NCI-H2196 treated with DMSO at 0.1 percent for 48 hours (cell line): ENCODE measurements around the gene IL5.
"Not testable (repeated sequence)": the region's sequence is repeated elsewhere in the genome, so short reads cannot be mapped to it uniquely, and the experiment has no call there.

ENCODE experiments used
- DNase-seq: peaks from one replicate; lab custom pipeline; 2025; ENCODE audit not compliant: unreplicated experiment; lab: John Stamatoyannopoulos, UW

Gene IL5

GRCh38 chr5:132530946-132531345, 12.4 kb downstream of the IL5 start:
- DNase-seq: no peak

- no peak for DNase-seq
These were observed 14.3 kb downstream of the IL5 start for GRCh38 chr5:132528866-132529634.

GRCh38 chr5:132528021-132528420, 15.3 kb downstream of the IL5 start:
- no peak for DNase-seq

GRCh38 chr5:132526974-132527564, 16.3 kb downstream of the IL5 start:
- no peak for DNase-seq

GRCh38 chr5:132526290-132526973, 16.9 kb downstream of the IL5 start:
- peak; percentile 36 for DNase-seq

GRCh38 chr5:132525299-132525724, 18.0 kb downstream of the IL5 start:
- DNase-seq: no peak

- not testable (repeated sequence) for DNase-seq
These were observed 18.4 kb downstream of the IL5 start for GRCh38 chr5:132524877-132525276.

- not testable (repeated sequence) for DNase-seq
These were observed 21.3 kb downstream of the IL5 start for GRCh38 chr5:132522067-132522466.

- not testable (repeated sequence) for DNase-seq
These were observed 29.5 kb downstream of the IL5 start for GRCh38 chr5:132513618-132514336.

- no peak for DNase-seq
These were observed 33.2 kb downstream of the IL5 start for GRCh38 chr5:132510076-132510475.

GRCh38 chr5:132506094-132506692, 37.1 kb downstream of the IL5 start:
- DNase-seq: no peak

GRCh38 chr5:132505641-132506040, 37.7 kb downstream of the IL5 start:
- DNase-seq: no peak

- no peak for DNase-seq
These were observed 38.6 kb downstream of the IL5 start for GRCh38 chr5:132504746-132505145.

GRCh38 chr5:132503244-132503643, 40.1 kb downstream of the IL5 start:
- no peak for DNase-seq

- peak; percentile 12 for DNase-seq
These were observed 41.1 kb downstream of the IL5 start for GRCh38 chr5:132501961-132502931.

- no peak for DNase-seq
These were observed 41.7 kb downstream of the IL5 start for GRCh38 chr5:132501629-132501956.

GRCh38 chr5:132500931-132501628, 42.2 kb downstream of the IL5 start:
- DNase-seq: peak; percentile 48

GRCh38 chr5:132500244-132500930, 42.9 kb downstream of the IL5 start:
- DNase-seq: no peak
